DMS114 treated with DMSO at 0.1 percent for 48 hours (cell line): ENCODE results near the gene CUX1.
"Not testable (repeated sequence)": the region's sequence is repeated elsewhere in the genome, so short reads cannot be mapped to it uniquely, and the experiment has no call there.

Experiments
- DNase-seq: peaks from one replicate; lab custom pipeline; 2025; ENCODE audit not compliant: unreplicated experiment; lab: John Stamatoyannopoulos, UW

The CUX1 gene

GRCh38 chr7:101817471-101818286 is at the start of gene CUX1:
CUX1 (plus strand) TSS chr7:101817626; CDS start chr7:101817640, 14 bp downstream.
- no peak for DNase-seq

- no peak for DNase-seq
These were observed 49.1 kb upstream of the CUX1 start for GRCh38 chr7:101768280-101768679.

- no peak for DNase-seq
These were observed 47.0 kb upstream of the CUX1 start for GRCh38 chr7:101770466-101770865.

- no peak for DNase-seq
These were observed 44.8 kb upstream of the CUX1 start for GRCh38 chr7:101772508-101773211.

- no peak for DNase-seq
These were observed 42.2 kb upstream of the CUX1 start for GRCh38 chr7:101775181-101775580.

GRCh38 chr7:101778026-101778580 is 39.3 kb upstream of the CUX1 start:
- DNase-seq, result no peak

GRCh38 chr7:101779267-101779666 is 38.2 kb upstream of the CUX1 start:
- DNase-seq, result no peak

GRCh38 chr7:101780281-101780680 is 37.1 kb upstream of the CUX1 start:
- no peak for DNase-seq

GRCh38 chr7:101781439-101781838 is 36.0 kb upstream of the CUX1 start:
- no peak for DNase-seq

- no peak for DNase-seq
These were observed 35.0 kb upstream of the CUX1 start for GRCh38 chr7:101782476-101782875.

- no peak for DNase-seq
These were observed 34.5 kb upstream of the CUX1 start for GRCh38 chr7:101782896-101783295.

- DNase-seq, result no peak
These were observed 33.8 kb upstream of the CUX1 start for GRCh38 chr7:101783381-101784181.

- DNase-seq, result no peak
These were observed 32.9 kb upstream of the CUX1 start for GRCh38 chr7:101784292-101785127.

GRCh38 chr7:101787864-101788263 is 29.6 kb upstream of the CUX1 start:
- no peak for DNase-seq

GRCh38 chr7:101788517-101788916 is 28.9 kb upstream of the CUX1 start:
- DNase-seq, result no peak

GRCh38 chr7:101790566-101791293 is 26.7 kb upstream of the CUX1 start:
- DNase-seq, result no peak

GRCh38 chr7:101792051-101792681 is 25.3 kb upstream of the CUX1 start:
- no peak for DNase-seq

- DNase-seq, result not testable (repeated sequence)
These were observed 24.7 kb upstream of the CUX1 start for GRCh38 chr7:101792682-101793071.

GRCh38 chr7:101795461-101795860 is 22.0 kb upstream of the CUX1 start:
- DNase-seq, result no peak
